ENCODE results near the gene NCOA6.

The NCOA6 gene

DNA sequence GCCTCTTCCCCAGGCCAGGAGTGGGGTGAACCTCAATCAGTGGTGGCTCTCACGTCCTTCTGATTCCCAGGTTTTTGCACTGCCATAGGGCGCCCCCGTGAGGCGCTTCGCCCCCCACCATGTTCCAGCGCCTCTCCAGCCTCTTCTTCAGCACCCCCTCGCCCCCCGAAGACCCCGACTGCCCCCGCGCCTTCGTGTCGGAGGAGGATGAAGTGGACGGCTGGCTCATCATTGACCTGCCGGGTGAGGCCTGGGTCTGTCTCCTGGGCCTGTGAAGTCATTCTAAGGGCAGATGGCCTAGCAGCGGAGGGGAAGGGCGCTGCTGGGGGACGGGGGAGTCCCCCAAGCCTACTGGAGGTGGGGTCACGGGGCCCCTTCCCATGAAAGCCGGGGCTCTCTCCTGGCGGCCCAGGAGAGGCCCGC is 116.8 kb downstream of the NCOA6 start:
- Histone ChIP-seq H3K27ac (ENCODE audit: low read length) (no peak overlapping the region), H3K4me3 (ENCODE audit: low read depth in 1 of 2, low read length in 2 of 2) (peak overlapping the region; percentile 53 to 77), H3K9me3 (ENCODE audit: control insufficient read depth in 1 of 2, low read length in 2 of 2) (no peaks in the 10 kb centered on the region), H3K36me3 (ENCODE audit: control insufficient read depth in 1 of 2, insufficient read depth in 2 of 2, low read length in 2 of 2) (peaks cover 10 to 20% of the 10 kb centered on the region in 2 donors), H3K27me3 (ENCODE audit: low read depth, low read length) (no peaks in the 10 kb centered on the region), H3K4me1 (ENCODE audit: control insufficient read depth in 1 of 2, insufficient read depth in 2 of 2, low read length in 2 of 2) (peaks cover 17 to 42% of the 10 kb centered on the region in 2 donors)

DNA sequence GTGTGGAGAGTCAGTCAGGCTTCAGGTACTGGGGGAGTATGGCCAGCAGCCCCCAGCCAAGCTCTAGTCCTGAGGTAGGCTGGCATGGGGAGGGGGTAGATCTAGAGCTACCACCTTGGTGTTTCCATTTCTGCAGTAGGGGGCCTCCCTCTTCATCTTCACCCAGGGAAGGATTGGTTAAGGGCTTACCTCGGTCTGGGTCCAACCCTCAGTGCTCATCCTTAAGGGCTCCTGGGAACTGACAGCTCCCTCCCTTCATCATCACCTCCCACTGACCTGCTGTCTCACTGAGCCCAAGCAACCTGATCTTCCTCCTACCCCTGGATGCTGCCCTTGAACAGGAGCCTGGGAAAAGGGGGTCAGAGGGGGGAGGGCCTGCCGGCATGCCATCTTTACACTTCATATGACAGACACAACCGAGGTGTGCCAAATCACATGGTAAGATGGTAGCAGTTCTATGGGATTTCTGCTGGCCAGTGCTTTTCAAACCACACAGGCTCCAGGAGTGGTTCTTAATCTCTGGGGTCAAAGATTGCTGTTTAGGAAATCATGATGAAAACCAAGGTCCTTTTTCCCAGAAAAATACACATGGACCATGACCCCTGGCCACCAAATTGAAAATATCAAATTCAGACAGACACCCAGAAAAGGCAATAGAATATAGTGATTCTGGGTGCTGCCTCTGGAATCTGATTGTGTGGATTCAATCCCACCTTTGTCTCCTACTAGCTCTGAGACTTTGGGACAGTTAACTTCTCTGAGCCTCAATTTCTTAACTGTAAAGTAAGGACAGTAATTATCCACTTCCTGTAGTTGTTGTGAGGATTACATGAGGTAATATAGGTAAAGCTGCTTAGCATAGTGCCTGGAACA is 118.3 kb downstream of the NCOA6 start:
- H3K4me3 ChIP-seq (ENCODE audit: low read depth in 1 of 2, low read length in 2 of 2), result no peak overlapping the region
- no peaks in the 10 kb centered on the region for H3K27me3 ChIP-seq (ENCODE audit: low read depth, low read length)
- no peaks in the 10 kb centered on the region for H3K9me3 ChIP-seq (ENCODE audit: control insufficient read depth in 1 of 2, low read length in 2 of 2)
- peaks cover 17 to 40% of the 10 kb centered on the region in 2 donors for H3K4me1 ChIP-seq (ENCODE audit: control insufficient read depth in 1 of 2, insufficient read depth in 2 of 2, low read length in 2 of 2)
- H3K36me3 ChIP-seq (ENCODE audit: control insufficient read depth in 1 of 2, insufficient read depth in 2 of 2, low read length in 2 of 2), result peaks cover 0 to 6% of the 10 kb centered on the region in 2 donors
- no peak overlapping the region for H3K27ac ChIP-seq (ENCODE audit: low read length)

DNA sequence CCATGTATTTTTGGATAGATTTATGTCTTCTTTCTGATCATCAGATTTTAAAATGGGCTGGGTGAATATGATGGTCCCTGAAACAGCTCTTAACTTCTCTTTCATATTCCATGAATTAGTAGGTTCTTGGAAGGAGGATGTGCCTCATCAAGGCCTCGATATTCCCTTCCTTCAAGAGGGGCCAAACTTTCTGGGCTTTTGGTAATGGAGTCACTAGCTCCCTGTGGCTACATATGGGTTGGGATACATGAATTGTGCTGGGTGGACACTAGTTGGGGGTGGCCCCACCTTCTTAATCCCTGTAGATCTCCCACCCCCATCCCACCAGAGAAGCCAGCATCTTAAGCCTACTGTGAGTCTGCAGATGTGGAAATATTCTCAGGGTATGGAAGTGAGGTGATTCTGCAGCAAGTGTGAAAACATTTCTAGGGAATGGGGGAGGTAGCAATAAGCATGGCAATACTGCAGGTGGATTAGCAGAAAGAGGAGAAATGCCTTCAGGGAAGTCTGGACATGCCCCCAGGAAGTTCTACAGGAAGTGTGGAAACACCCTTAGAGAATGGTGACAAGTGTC is 119.1 kb downstream of the NCOA6 start:
- peak overlapping the region; percentile 96 for H3K27ac ChIP-seq (ENCODE audit: low read length)
- H3K36me3 ChIP-seq (ENCODE audit: control insufficient read depth in 1 of 2, insufficient read depth in 2 of 2, low read length in 2 of 2), result no peaks in the 10 kb centered on the region
- peaks cover 17 to 40% of the 10 kb centered on the region in 2 donors for H3K4me1 ChIP-seq (ENCODE audit: control insufficient read depth in 1 of 2, insufficient read depth in 2 of 2, low read length in 2 of 2)
- H3K27me3 ChIP-seq (ENCODE audit: low read depth, low read length), result no peaks in the 10 kb centered on the region
- H3K4me3 ChIP-seq (ENCODE audit: low read depth in 1 of 2, low read length in 2 of 2), result peak overlapping the region in 1 of 2 donors; percentile 82
- no peaks in the 10 kb centered on the region for H3K9me3 ChIP-seq (ENCODE audit: control insufficient read depth in 1 of 2, low read length in 2 of 2)

DNA sequence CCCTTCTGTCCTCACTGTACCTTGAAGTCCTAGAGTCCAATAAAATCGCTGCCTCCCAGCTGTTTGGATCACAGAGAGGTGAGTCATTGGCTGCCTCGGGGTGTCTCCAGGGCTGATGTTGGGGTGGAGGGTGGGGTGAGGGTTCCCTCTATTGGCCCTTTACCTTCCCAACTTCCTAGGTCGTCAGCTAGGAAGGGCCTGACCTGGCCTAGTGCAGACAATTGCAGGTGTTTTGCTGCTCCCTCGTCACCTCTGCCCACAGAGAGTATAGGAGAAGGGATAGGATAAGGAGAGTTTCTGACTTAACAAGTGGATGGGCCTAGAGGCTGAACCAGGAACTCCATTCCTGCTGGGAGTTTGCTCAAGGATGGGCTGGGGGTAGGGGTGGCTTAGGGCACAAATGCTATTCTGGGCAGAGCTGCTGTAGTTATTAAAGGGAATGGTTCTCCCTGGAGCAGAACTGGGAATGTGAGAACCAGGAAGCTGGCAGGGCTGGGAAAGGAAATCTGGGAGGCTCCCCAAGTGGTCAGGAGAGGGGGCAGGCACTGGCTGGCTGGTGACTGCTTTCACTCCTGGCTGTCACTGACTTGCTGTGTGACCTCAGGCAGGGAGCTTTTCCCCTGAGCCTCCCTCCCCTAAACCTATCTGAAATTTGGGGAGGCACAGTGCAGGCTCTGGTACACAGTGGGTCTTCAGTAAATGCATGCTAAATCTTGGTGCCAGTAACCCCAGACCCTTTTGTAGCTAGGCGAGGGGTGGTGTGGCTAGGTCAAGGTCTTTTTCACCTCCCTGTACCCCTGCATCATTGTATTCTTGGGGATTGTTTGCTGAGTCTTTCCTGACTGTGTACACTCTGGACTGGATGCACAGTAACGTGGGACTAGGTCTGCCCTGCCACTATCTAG is 119.8 kb downstream of the NCOA6 start:
- Histone ChIP-seq H3K4me1 (ENCODE audit: control insufficient read depth in 1 of 2, insufficient read depth in 2 of 2, low read length in 2 of 2) (peaks cover 17 to 35% of the 10 kb centered on the region in 2 donors), H3K9me3 (ENCODE audit: control insufficient read depth in 1 of 2, low read length in 2 of 2) (no peaks in the 10 kb centered on the region), H3K36me3 (ENCODE audit: control insufficient read depth in 1 of 2, insufficient read depth in 2 of 2, low read length in 2 of 2) (no peaks in the 10 kb centered on the region), H3K4me3 (ENCODE audit: low read depth in 1 of 2, low read length in 2 of 2) (peak overlapping the region; percentile 77 to 82), H3K27ac (ENCODE audit: low read length) (peak overlapping the region; percentile 96), H3K27me3 (ENCODE audit: low read depth, low read length) (no peaks in the 10 kb centered on the region)

DNA sequence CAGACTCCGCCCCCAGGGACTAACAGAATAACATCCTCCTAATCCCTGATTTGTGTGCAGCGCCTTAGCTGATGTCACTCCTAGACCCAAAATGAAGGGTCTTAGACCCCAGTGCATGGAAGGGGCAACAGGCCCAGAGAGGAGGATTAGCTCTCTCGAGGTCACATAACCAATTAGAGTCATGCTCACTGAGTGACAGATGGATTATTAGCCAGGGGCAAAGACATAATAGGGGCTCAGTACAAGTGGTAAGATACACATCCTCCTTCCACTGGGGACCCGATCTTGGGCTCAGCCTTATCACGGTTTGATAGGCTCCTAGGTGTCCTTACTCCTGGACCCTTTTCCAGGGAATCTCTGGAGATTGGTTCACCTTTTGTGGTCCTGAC is 120.4 kb downstream of the NCOA6 start:
- no peaks in the 10 kb centered on the region for H3K27me3 ChIP-seq (ENCODE audit: low read depth, low read length)
- peak overlapping the region; percentile 77 to 82 for H3K4me3 ChIP-seq (ENCODE audit: low read depth in 1 of 2, low read length in 2 of 2)
- H3K9me3 ChIP-seq (ENCODE audit: control insufficient read depth in 1 of 2, low read length in 2 of 2), result no peaks in the 10 kb centered on the region
- no peaks in the 10 kb centered on the region for H3K36me3 ChIP-seq (ENCODE audit: control insufficient read depth in 1 of 2, insufficient read depth in 2 of 2, low read length in 2 of 2)
- peaks cover 17 to 31% of the 10 kb centered on the region in 2 donors for H3K4me1 ChIP-seq (ENCODE audit: control insufficient read depth in 1 of 2, insufficient read depth in 2 of 2, low read length in 2 of 2)
- H3K27ac ChIP-seq (ENCODE audit: low read length), result peak overlapping the region; percentile 96

DNA sequence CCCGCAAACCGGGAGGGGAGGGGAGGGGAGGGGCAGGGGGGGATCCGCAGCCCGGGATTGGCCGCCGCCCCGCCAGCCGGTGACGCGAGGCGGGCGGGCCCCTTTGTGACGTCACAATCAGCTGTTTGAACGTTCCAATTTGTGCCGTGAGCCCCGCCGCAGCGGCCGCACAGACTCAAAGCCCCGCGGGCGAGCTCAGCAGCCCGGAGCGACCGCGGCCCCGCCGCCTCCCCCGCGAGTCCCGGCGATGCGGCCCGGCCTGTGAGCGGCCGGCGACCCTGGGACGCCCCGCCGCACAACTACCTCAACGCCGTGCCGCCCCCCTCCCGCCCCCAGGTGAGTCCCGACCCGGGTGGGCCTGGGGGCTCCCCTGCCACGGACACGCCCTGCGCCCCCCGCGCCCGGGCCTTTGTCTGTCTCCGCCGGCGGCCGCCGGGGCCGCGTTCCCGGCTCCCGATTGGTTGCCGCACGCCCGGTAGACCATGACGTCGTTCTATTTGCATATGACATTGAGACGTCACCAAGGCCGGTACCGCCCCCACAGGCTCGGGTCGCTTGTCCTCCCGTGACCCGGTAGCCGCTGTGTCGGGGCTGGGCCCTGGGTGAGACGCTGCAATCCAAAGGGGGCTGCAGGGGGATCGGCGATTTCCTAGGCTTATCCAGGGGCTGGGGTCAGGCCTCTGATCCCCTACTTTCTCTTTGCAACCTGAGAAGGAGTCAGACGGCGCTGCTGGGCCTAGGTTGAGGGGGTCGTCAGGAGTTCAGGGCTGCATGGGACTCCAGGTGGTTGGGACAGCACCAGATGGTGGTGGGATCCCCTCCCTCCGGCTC is 121.1 kb downstream of the NCOA6 start, which contains the start of gene TP53INP2:
Gene TP53INP2, plus strand, starts transcription at position 168 of the 831 bp plus-strand sequence. CDS start 4,396 bp downstream, outside the sequence.
- Histone ChIP-seq H3K36me3 (ENCODE audit: control insufficient read depth in 1 of 2, insufficient read depth in 2 of 2, low read length in 2 of 2) (no peaks in the 10 kb centered on the region), H3K4me3 (ENCODE audit: low read depth in 1 of 2, low read length in 2 of 2) (peak within 1 kb of the TSS; percentile 77 to 82), H3K4me1 (ENCODE audit: control insufficient read depth in 1 of 2, insufficient read depth in 2 of 2, low read length in 2 of 2) (peaks cover 17 to 31% of the 10 kb centered on the region in 2 donors), H3K9me3 (ENCODE audit: control insufficient read depth in 1 of 2, low read length in 2 of 2) (no peaks in the 10 kb centered on the region), H3K27me3 (ENCODE audit: low read depth, low read length) (no peaks in the 10 kb centered on the region), H3K27ac (ENCODE audit: low read length) (peak within 1 kb of the TSS; percentile 96)

DNA sequence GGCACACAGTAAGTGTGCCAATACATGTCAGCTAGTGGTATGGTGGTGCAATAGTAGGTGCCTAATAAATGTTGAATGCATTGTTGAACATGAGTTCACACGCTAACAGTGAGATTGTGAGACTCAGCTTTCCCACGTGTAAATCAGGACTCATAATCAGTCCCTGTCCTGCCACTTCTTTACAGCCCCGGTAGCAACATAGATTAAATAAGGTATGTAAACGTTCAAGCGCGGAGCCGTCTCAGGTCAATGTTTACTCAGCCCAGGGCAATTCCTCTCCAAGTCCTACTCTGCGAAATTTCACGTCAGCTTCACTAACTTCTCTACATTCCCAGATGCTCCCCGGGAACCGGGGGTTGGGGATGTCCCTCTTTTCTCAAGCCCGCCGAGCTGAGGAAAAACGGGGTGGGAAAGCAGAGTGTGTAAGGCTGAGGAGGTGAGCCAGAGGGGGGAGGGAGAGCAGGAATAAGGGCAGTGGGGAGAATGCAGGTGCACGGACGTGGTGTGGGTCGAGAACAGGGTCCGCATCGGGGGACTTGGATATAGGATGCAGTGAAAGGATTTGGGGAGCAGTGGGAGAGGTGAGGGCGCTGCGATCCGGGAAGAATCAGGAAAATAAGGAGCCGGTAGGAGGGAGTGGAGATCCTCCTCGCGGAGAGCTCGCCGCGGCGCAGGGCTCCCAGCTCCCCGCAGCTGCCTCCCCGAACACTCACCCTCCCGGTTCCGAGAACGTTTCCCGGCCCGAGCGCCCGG is 121.9 kb downstream of the NCOA6 start:
- peak overlapping the region; percentile 86 for H3K27ac ChIP-seq (ENCODE audit: low read length)
- H3K4me3 ChIP-seq (ENCODE audit: low read depth in 1 of 2, low read length in 2 of 2), result peak overlapping the region; percentile 77 to 82
- no peaks in the 10 kb centered on the region for H3K27me3 ChIP-seq (ENCODE audit: low read depth, low read length)
- peaks cover 17 to 29% of the 10 kb centered on the region in 2 donors for H3K4me1 ChIP-seq (ENCODE audit: control insufficient read depth in 1 of 2, insufficient read depth in 2 of 2, low read length in 2 of 2)
- H3K9me3 ChIP-seq (ENCODE audit: control insufficient read depth in 1 of 2, low read length in 2 of 2), result no peaks in the 10 kb centered on the region
- no peaks in the 10 kb centered on the region for H3K36me3 ChIP-seq (ENCODE audit: control insufficient read depth in 1 of 2, insufficient read depth in 2 of 2, low read length in 2 of 2)

DNA sequence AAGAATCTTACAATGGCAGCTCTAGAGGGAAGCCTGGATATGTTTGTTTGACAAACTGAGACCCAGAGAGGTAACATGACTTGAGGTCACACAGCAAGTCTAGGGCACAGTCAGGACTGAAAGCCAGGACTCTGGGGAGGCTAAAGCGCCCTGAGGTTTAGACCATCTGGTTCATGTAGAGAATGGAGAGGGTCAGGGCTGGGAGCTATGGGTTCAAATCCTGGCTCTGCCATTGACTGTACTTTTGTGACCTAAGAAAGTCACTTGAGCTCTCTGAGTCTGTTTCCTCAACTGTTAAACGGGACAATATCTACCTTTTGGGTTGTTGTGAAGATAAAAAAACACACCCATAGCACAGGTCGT is 122.4 kb downstream of the NCOA6 start:
- H3K27ac ChIP-seq (ENCODE audit: low read length), result no peak overlapping the region
- peak overlapping the region; percentile 77 to 82 for H3K4me3 ChIP-seq (ENCODE audit: low read depth in 1 of 2, low read length in 2 of 2)

DNA sequence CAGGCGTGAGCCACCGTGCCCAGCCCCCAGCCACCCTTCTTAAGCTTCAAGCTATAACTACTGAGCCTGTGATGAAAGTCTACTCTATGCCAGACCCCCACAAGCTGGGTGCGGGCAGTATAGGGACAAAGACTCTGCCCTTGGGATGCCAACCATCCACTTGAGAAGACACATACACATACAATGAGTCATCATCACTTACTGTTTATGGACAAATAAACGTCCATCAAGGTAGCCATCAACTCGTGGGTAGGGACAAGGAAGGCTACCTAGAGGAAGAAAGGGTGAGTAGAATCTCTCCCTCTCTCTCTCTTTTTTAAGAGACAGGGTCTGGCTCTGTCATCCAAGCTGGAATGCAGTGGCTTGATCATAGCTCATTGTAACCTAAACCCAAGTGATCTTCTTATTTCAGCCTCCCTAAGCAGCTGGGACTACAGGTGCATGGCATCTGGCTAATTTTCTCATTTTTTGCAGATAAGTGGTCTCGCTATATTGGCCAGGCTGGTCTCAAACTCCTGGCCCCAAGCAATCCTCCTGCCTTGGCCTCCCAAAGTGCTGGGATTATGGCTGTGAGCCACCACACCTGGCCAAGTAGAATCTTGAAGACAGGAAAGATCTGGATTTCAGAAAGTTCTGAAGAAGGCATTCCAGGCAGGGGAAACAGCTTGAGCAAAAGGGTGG is 123.9 kb downstream of the NCOA6 start:
- Histone ChIP-seq H3K9me3 (ENCODE audit: control insufficient read depth in 1 of 2, low read length in 2 of 2) (no peaks in the 10 kb centered on the region), H3K27me3 (ENCODE audit: low read depth, low read length) (no peaks in the 10 kb centered on the region), H3K4me1 (ENCODE audit: control insufficient read depth in 1 of 2, insufficient read depth in 2 of 2, low read length in 2 of 2) (peaks cover 17 to 18% of the 10 kb centered on the region in 2 donors), H3K36me3 (ENCODE audit: control insufficient read depth in 1 of 2, insufficient read depth in 2 of 2, low read length in 2 of 2) (no peaks in the 10 kb centered on the region), H3K4me3 (ENCODE audit: low read depth in 1 of 2, low read length in 2 of 2) (no peak overlapping the region), H3K27ac (ENCODE audit: low read length) (no peak overlapping the region)

More for the DNA sequence above, 122.4 kb downstream of the NCOA6 start:
- Histone ChIP-seq H3K36me3 (ENCODE audit: control insufficient read depth in 1 of 2, insufficient read depth in 2 of 2, low read length in 2 of 2) (no peaks in the 10 kb centered on the region), H3K9me3 (ENCODE audit: control insufficient read depth in 1 of 2, low read length in 2 of 2) (no peaks in the 10 kb centered on the region), H3K4me1 (ENCODE audit: control insufficient read depth in 1 of 2, insufficient read depth in 2 of 2, low read length in 2 of 2) (peaks cover 17 to 25% of the 10 kb centered on the region in 2 donors), H3K27me3 (ENCODE audit: low read depth, low read length) (no peaks in the 10 kb centered on the region)

All from muscle layer of duodenum (tissue), 2 donors.